SK-N-SH (cell line): ENCODE results near the gene FRMD1.

Experiments used
- CTCF ChIP-seq: fragments of 200-600 bp; sonication (generic); IDR thresholded peaks from 2 replicates; pipeline ENCODE4 v1.6.1; 2017; ENCODE audit warnings: antibody characterized with exemption, mild to moderate bottlenecking, moderate library complexity
- EP300 ChIP-seq, 2 experiments: IDR thresholded peaks; 2 replicates each; pipeline versions ENCODE4 v1.4.0 to v1.6.1; 2012; ENCODE audit warnings: borderline replicate concordance in 1 of 2, low read depth in 1 of 2, low read length in 1 of 2
- FOXJ3 ChIP-seq: sonication (generic); formaldehyde crosslinking; IDR thresholded peaks from 2 replicates; pipeline ENCODE4 v1.5.1; 2020; ENCODE audit warnings: mild to moderate bottlenecking, missing genetic modification reagents
- FOXM1 ChIP-seq: IDR thresholded peaks from 2 replicates; pipeline ENCODE4 v1.4.0; 2012; ENCODE audit warnings: low read depth, mild to moderate bottlenecking
- GATA2 ChIP-seq: sonication (generic); formaldehyde crosslinking; IDR thresholded peaks from 2 replicates; pipeline ENCODE4 v1.5.0; 2020; ENCODE audit warnings: mild to moderate bottlenecking, missing genetic modification reagents
- RAD21 ChIP-seq: IDR thresholded peaks from 2 replicates; pipeline ENCODE4 v1.6.1; 2012; ENCODE audit warnings: mild to moderate bottlenecking, low read length
- SIN3A ChIP-seq: IDR thresholded peaks from 2 replicates; pipeline ENCODE4 v1.6.1; 2012; ENCODE audit warnings: low read depth, mild to moderate bottlenecking, low read length, moderate library complexity, borderline replicate concordance
- TAF1 ChIP-seq: IDR thresholded peaks from 2 replicates; pipeline ENCODE4 v1.6.1; 2012; ENCODE audit warnings: low read depth, mild to moderate bottlenecking, low read length, moderate library complexity, borderline replicate concordance
- USF2 ChIP-seq: fragments of 150-350 bp; IDR thresholded peaks from 2 replicates; pipeline ENCODE4 v1.6.1; 2017; ENCODE audit warnings: antibody characterized with exemption, low read length, low read depth, borderline replicate concordance
- YY1 ChIP-seq: IDR thresholded peaks from 2 replicates; pipeline ENCODE4 v1.4.0; 2012; ENCODE audit warnings: low read depth, mild to moderate bottlenecking
- ZBTB33 ChIP-seq: IDR thresholded peaks from 2 replicates; pipeline ENCODE4 v1.4.0; 2012; ENCODE audit warnings: low read depth, borderline replicate concordance
- TF ChIP-seq, protein P1 (sequence below): IDR thresholded peaks from 2 replicates; pipeline ENCODE4 v1.4.0; 2012; ENCODE audit warnings: low read depth
- TF ChIP-seq, protein P2 (sequence below): IDR thresholded peaks from 2 replicates; pipeline ENCODE4 v1.6.1; 2012; ENCODE audit warnings: mild to moderate bottlenecking, low read depth, low read length, moderate library complexity

DNA sequence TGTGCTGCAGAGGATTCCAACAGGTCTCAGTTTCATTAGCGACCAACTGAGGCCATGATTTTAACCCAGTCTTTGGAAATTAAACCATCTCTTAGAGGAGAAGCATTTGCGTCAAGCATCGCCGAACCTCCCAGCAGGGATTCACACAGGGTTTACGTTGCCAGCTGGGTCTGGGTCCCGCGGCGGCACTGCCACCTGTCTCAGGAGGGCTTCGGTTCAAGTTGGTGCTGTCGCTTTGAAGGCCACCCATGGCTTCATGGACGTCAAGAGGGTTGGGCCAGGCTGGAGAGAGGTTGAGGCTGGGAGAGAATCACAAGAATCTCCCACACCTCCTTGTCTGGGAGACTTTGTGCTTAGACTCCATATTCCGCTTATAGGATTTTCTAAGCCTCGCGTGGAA, 43.0 kb upstream of the FRMD1 start:
- TF ChIP-seq CTCF, result no peak
- TF ChIP-seq SIN3A, result no peak
- TF ChIP-seq, protein P1, sequence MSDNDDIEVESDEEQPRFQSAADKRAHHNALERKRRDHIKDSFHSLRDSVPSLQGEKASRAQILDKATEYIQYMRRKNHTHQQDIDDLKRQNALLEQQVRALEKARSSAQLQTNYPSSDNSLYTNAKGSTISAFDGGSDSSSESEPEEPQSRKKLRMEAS, result no peak
- TF ChIP-seq GATA2, result no peak
- TF ChIP-seq FOXJ3, result no peak
- TF ChIP-seq RAD21, result no peak
- TF ChIP-seq USF2, result no peak
- no peak for TF ChIP-seq FOXM1
- TF ChIP-seq EP300 (IDR thresholded peaks at IDR 0.05; ENCODE audit: borderline replicate concordance in 1 of 2, low read depth in 1 of 2, low read length in 1 of 2), result no peak
- TF ChIP-seq YY1, result no peak
- TF ChIP-seq ZBTB33, result no peak
- TF ChIP-seq TAF1, result no peak
- TF ChIP-seq, protein P2, sequence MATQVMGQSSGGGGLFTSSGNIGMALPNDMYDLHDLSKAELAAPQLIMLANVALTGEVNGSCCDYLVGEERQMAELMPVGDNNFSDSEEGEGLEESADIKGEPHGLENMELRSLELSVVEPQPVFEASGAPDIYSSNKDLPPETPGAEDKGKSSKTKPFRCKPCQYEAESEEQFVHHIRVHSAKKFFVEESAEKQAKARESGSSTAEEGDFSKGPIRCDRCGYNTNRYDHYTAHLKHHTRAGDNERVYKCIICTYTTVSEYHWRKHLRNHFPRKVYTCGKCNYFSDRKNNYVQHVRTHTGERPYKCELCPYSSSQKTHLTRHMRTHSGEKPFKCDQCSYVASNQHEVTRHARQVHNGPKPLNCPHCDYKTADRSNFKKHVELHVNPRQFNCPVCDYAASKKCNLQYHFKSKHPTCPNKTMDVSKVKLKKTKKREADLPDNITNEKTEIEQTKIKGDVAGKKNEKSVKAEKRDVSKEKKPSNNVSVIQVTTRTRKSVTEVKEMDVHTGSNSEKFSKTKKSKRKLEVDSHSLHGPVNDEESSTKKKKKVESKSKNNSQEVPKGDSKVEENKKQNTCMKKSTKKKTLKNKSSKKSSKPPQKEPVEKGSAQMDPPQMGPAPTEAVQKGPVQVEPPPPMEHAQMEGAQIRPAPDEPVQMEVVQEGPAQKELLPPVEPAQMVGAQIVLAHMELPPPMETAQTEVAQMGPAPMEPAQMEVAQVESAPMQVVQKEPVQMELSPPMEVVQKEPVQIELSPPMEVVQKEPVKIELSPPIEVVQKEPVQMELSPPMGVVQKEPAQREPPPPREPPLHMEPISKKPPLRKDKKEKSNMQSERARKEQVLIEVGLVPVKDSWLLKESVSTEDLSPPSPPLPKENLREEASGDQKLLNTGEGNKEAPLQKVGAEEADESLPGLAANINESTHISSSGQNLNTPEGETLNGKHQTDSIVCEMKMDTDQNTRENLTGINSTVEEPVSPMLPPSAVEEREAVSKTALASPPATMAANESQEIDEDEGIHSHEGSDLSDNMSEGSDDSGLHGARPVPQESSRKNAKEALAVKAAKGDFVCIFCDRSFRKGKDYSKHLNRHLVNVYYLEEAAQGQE, result no peak
